ENCODE data around the gene ABCA10.
"Not testable (repeated sequence)": the region's sequence is repeated elsewhere in the genome, so short reads cannot be mapped to it uniquely, and the experiment has no call there.

The ABCA10 gene

GRCh38 chr17:69228576-69228975 is at the start of gene ABCA10:
TSS of gene ABCA10 (minus strand) at chr17:69228824. CDS start at chr17:69225358, 3,466 bp downstream.
- DNase-seq (ENCODE audit: low read depth): no peak

GRCh38 chr17:69276279-69276678 is 47.7 kb upstream of the ABCA10 start:
- not testable (repeated sequence) for DNase-seq (ENCODE audit: low read depth)

- no peak for DNase-seq (ENCODE audit: low read depth)
Measured at GRCh38 chr17:69275751-69276150, 47.1 kb upstream of the ABCA10 start.

- no peak for DNase-seq (ENCODE audit: low read depth)
Measured at GRCh38 chr17:69271023-69271422, 42.4 kb upstream of the ABCA10 start.

- DNase-seq (ENCODE audit: low read depth): no peak
Measured at GRCh38 chr17:69269131-69269998, 40.7 kb upstream of the ABCA10 start.

GRCh38 chr17:69268543-69269014 is 40.0 kb upstream of the ABCA10 start:
- no peak for DNase-seq (ENCODE audit: low read depth)

GRCh38 chr17:69267219-69267618 is 38.6 kb upstream of the ABCA10 start:
- no peak for DNase-seq (ENCODE audit: low read depth)

- DNase-seq (ENCODE audit: low read depth): no peak
Measured at GRCh38 chr17:69265873-69266272, 37.2 kb upstream of the ABCA10 start.

- DNase-seq (ENCODE audit: low read depth): no peak
Measured at GRCh38 chr17:69254187-69254586, 25.6 kb upstream of the ABCA10 start.

- DNase-seq (ENCODE audit: low read depth): no peak
Measured at GRCh38 chr17:69250641-69251040, 22.0 kb upstream of the ABCA10 start.

- no peak for DNase-seq (ENCODE audit: low read depth)
Measured at GRCh38 chr17:69246726-69247375, 18.2 kb upstream of the ABCA10 start.

- no peak for DNase-seq (ENCODE audit: low read depth)
Measured at GRCh38 chr17:69246202-69246601, 17.6 kb upstream of the ABCA10 start.

GRCh38 chr17:69245617-69246016 is 17.0 kb upstream of the ABCA10 start:
- DNase-seq (ENCODE audit: low read depth): no peak

GRCh38 chr17:69239611-69240600 is 11.3 kb upstream of the ABCA10 start:
- DNase-seq (ENCODE audit: low read depth): no peak

- no peak for DNase-seq (ENCODE audit: low read depth)
Measured at GRCh38 chr17:69236946-69237345, 8.3 kb upstream of the ABCA10 start.

- DNase-seq (ENCODE audit: low read depth): no peak
Measured at GRCh38 chr17:69236464-69236863, 7.8 kb upstream of the ABCA10 start.

GRCh38 chr17:69235338-69236058 is 6.9 kb upstream of the ABCA10 start:
- peak; percentile 26 for DNase-seq (ENCODE audit: low read depth)

GRCh38 chr17:69232650-69233049 is 4.0 kb upstream of the ABCA10 start:
- DNase-seq (ENCODE audit: low read depth): no peak

GRCh38 chr17:69231521-69231920 is 2.9 kb upstream of the ABCA10 start:
- no peak for DNase-seq (ENCODE audit: low read depth)

GRCh38 chr17:69230939-69231338 is 2.3 kb upstream of the ABCA10 start:
- no peak for DNase-seq (ENCODE audit: low read depth)

- DNase-seq (ENCODE audit: low read depth): no peak
Measured at GRCh38 chr17:69228018-69228417, 606 bp downstream of the ABCA10 start.
